ENCODE measurements around the gene DICER1. TPM values are rescaled to one million over a fixed set of nuclear protein-coding genes. Genes with fewer than 3 reads are reported as not detected.

The DICER1 gene
- total and polyA plus RNA-seq, 2 experiments from 2014 or later: 21.4 to 59.2 TPM

- peaks cover 6% of the 10 kb centered on the region; the same call in 2 of the 3 replicates for H3K4me1 Mint-ChIP-seq
- peaks cover 40% of the 10 kb centered on the region for H3K36me3 Mint-ChIP-seq (ENCODE audit: low read depth)
- Histone ChIP-seq H3K4me3 (no peak overlapping the region), H3K4me1 (ENCODE audit: insufficient read depth) (no peaks in the 10 kb centered on the region), H3K27ac (ENCODE audit: low read depth) (no peak overlapping the region), H3F3A (replicated peaks; ENCODE audit: low read depth) (no peaks in the 10 kb centered on the region), H3K79me2 (replicated peaks; ENCODE audit: insufficient read depth) (no peaks in the 10 kb centered on the region), H2AFZ (no peak overlapping the region), H3K4me2 (no peak overlapping the region), H4K20me1 (replicated peaks; ENCODE audit: insufficient read depth) (no peaks in the 10 kb centered on the region), H3K27me3 (ENCODE audit: insufficient read depth) (no peaks in the 10 kb centered on the region), H3K36me3 (ENCODE audit: insufficient read depth) (no peaks in the 10 kb centered on the region; the same call in 1 of the 2 replicates), H3K9me2 (ENCODE audit: insufficient read depth) (no peaks in the 10 kb centered on the region)
- H3K27ac Mint-ChIP-seq: no peak overlapping the region
- no peak for ATAC-seq
- no peak for TF ChIP-seq EZH2 (IDR thresholded peaks at IDR 0.05; ENCODE audit: low read depth, unreplicated experiment)
- no peak for TF ChIP-seq CREB1 (CRISPR knock-in tag; IDR thresholded peaks at IDR 0.05; ENCODE audit: low read depth)
- TF ChIP-seq CTCF (conservative IDR thresholded peaks at IDR 0.05; ENCODE audit: low read depth in 2 of 2): no peak
- TF ChIP-seq JUNB (IDR thresholded peaks at IDR 0.05; ENCODE audit: unreplicated experiment): no peak
- no peak for TF ChIP-seq ETS1 (IDR thresholded peaks at IDR 0.05)
- no peak for TF ChIP-seq EZH2phosphoT487 (IDR thresholded peaks at IDR 0.05; ENCODE audit: unreplicated experiment)
- TF ChIP-seq ZNF331 (CRISPR knock-in tag; IDR thresholded peaks at IDR 0.05; ENCODE audit: low read depth): no peak
- no peak for TF ChIP-seq POLR2AphosphoS5 (IDR thresholded peaks at IDR 0.05; ENCODE audit: low read depth)
- no peak for TF ChIP-seq ZNF114 (CRISPR knock-in tag; IDR thresholded peaks at IDR 0.05)
- TF ChIP-seq ZNF462 (CRISPR knock-in tag; IDR thresholded peaks at IDR 0.05): no peak
- no peak for TF ChIP-seq STAT1 (IDR thresholded peaks at IDR 0.05; ENCODE audit: unreplicated experiment)
- TF ChIP-seq REST (IDR thresholded peaks at IDR 0.05; ENCODE audit: unreplicated experiment): no peak
- TF ChIP-seq NANOG (IDR thresholded peaks at IDR 0.05; ENCODE audit: borderline replicate concordance): no peak
- H3K27me3 Mint-ChIP-seq (ENCODE audit: insufficient read depth, low read depth, poor library complexity): no peaks in the 10 kb centered on the region
- no peaks in the 10 kb centered on the region for H3K9me3 Mint-ChIP-seq
- no peak for DNase-seq (ENCODE audit: low spot score)
- no peak overlapping the region for H3K4me3 Mint-ChIP-seq
Observed at GRCh38 chr14:95087619-95088018, 69.7 kb downstream of the DICER1 start.
